NOMO-1 treated with dmso at 0.1 percent for 144 hours (cell line): Measurements from ENCODE around the gene CNDP1.

Experiments
- DNase-seq: peaks from one replicate; lab custom pipeline; 2025; ENCODE audit not compliant: unreplicated experiment; lab: John Stamatoyannopoulos, UW

The CNDP1 gene

GRCh38 chr18:74573053-74573452, 38.8 kb downstream of the CNDP1 start:
- no peak for DNase-seq

GRCh38 chr18:74574916-74575315, 40.6 kb downstream of the CNDP1 start:
- DNase-seq = no peak

GRCh38 chr18:74577019-74577418, 42.7 kb downstream of the CNDP1 start:
- DNase-seq = no peak

GRCh38 chr18:74579496-74580065, 45.3 kb downstream of the CNDP1 start:
- no peak for DNase-seq

- no peak for DNase-seq
Measured at GRCh38 chr18:74582642-74583041, 48.3 kb downstream of the CNDP1 start.

- DNase-seq = no peak
Measured at GRCh38 chr18:74587441-74587840, 53.1 kb downstream of the CNDP1 start.

- peak; percentile 43 for DNase-seq
Measured at GRCh38 chr18:74589021-74589420, 54.7 kb downstream of the CNDP1 start.

GRCh38 chr18:74589811-74590210, 55.5 kb downstream of the CNDP1 start:
- DNase-seq = no peak

- no peak for DNase-seq
Measured at GRCh38 chr18:74590671-74591070, 56.4 kb downstream of the CNDP1 start.

GRCh38 chr18:74595431-74595830, 61.1 kb downstream of the CNDP1 start:
- DNase-seq = no peak

GRCh38 chr18:74597034-74597661, 62.8 kb downstream of the CNDP1 start:
- peak; percentile 77 for DNase-seq

GRCh38 chr18:74597662-74598349, 63.5 kb downstream of the CNDP1 start, which contains the start of gene ZNF407:
Gene ZNF407, plus strand, starts transcription at chr18:74597870. Its CDS starts 33,150 bp downstream, at chr18:74631020.
- DNase-seq = peak; percentile 82

GRCh38 chr18:74598350-74599001, 64.2 kb downstream of the CNDP1 start:
- no peak for DNase-seq

- DNase-seq = no peak
Measured at GRCh38 chr18:74604361-74604760, 70.1 kb downstream of the CNDP1 start.

GRCh38 chr18:74604774-74605173, 70.5 kb downstream of the CNDP1 start:
- DNase-seq = no peak

GRCh38 chr18:74608681-74609080, 74.4 kb downstream of the CNDP1 start:
- DNase-seq = no peak

- DNase-seq = no peak
Measured at GRCh38 chr18:74609535-74609934, 75.2 kb downstream of the CNDP1 start.

- no peak for DNase-seq
Measured at GRCh38 chr18:74610051-74610615, 75.8 kb downstream of the CNDP1 start.

GRCh38 chr18:74610860-74611259, 76.6 kb downstream of the CNDP1 start:
- DNase-seq = no peak

GRCh38 chr18:74611765-74612164, 77.5 kb downstream of the CNDP1 start:
- no peak for DNase-seq

GRCh38 chr18:74613381-74613780, 79.1 kb downstream of the CNDP1 start:
- no peak for DNase-seq
